GM10847 (cell line): ENCODE data around the gene PIGL.
A peak's percentile ranks its signal among the peaks of the same experiment; 100 is the strongest.

Source experiments
- POLR2A ChIP-seq: IDR thresholded peaks from 2 replicates; pipeline ENCODE4 v1.6.1; 2011; ENCODE audit not compliant: insufficient read length; ENCODE audit errors: extremely low read depth

The PIGL gene

GRCh38 chr17:16329519-16330271 lies 112.7 kb downstream of the PIGL start:
- no peak for TF ChIP-seq POLR2A

GRCh38 chr17:16338391-16338790 lies 121.4 kb downstream of the PIGL start:
- no peak for TF ChIP-seq POLR2A

- TF ChIP-seq POLR2A: no peak
Measured at GRCh38 chr17:16339402-16339801, 122.4 kb downstream of the PIGL start.

- no peak for TF ChIP-seq POLR2A
Measured at GRCh38 chr17:16339959-16340358, 122.9 kb downstream of the PIGL start.

GRCh38 chr17:16342979-16343378 lies 126.0 kb downstream of the PIGL start:
- no peak for TF ChIP-seq POLR2A

- TF ChIP-seq POLR2A: no peak
Measured at GRCh38 chr17:16343569-16343968, 126.6 kb downstream of the PIGL start.

GRCh38 chr17:16345565-16345964 lies 128.6 kb downstream of the PIGL start:
- no peak for TF ChIP-seq POLR2A

GRCh38 chr17:16346721-16347271 lies 129.8 kb downstream of the PIGL start:
- no peak for TF ChIP-seq POLR2A

- TF ChIP-seq POLR2A: no peak
Measured at GRCh38 chr17:16348586-16348985, 131.6 kb downstream of the PIGL start.

- no peak for TF ChIP-seq POLR2A
Measured at GRCh38 chr17:16349431-16349830, 132.4 kb downstream of the PIGL start.

- no peak for TF ChIP-seq POLR2A
Measured at GRCh38 chr17:16351831-16352230, 134.8 kb downstream of the PIGL start.

GRCh38 chr17:16352303-16352666 lies 135.3 kb downstream of the PIGL start:
- TF ChIP-seq POLR2A: no peak

- TF ChIP-seq POLR2A: no peak
Measured at GRCh38 chr17:16352667-16353316, 135.8 kb downstream of the PIGL start.

- peak; percentile 51 for TF ChIP-seq POLR2A
Measured at GRCh38 chr17:16353317-16354174, 136.5 kb downstream of the PIGL start, which contains the start of gene CENPV. Gene CENPV, minus strand, starts transcription at chr17:16353469. Its CDS starts 33 bp downstream, at chr17:16353436.

GRCh38 chr17:16354585-16354984 lies 137.6 kb downstream of the PIGL start:
- no peak for TF ChIP-seq POLR2A
